ENCODE measurements around the gene GSTT2B. TPM values are rescaled to one million over a fixed set of nuclear protein-coding genes. Genes with fewer than 3 reads are reported as not detected.
"Not testable (repeated sequence)": the region's sequence is repeated elsewhere in the genome, so short reads cannot be mapped to it uniquely, and the experiment has no call there.

Gene GSTT2B
- total and polyA plus RNA-seq, 9 donors: 1.4 to 44.5 (median 5.8) TPM

GRCh38 chr22:23986538-23987178, 25.7 kb upstream of the GSTT2B start:
- not testable (repeated sequence) for H3K36me3 ChIP-seq (ENCODE audit: control insufficient read depth, insufficient read depth, low read length); DNase-seq; H3K4me1 ChIP-seq (ENCODE audit: control insufficient read depth, insufficient read depth, low read length); H3K4me3 ChIP-seq (ENCODE audit: low read length); H3K9me3 ChIP-seq (replicated peaks; ENCODE audit: control insufficient read depth, low read depth, low read length); H3K27me3 ChIP-seq (ENCODE audit: control insufficient read depth, insufficient read depth, low read length); H3K27ac ChIP-seq (ENCODE audit: low read length)
- no CpG with 5 or more reads among the region's 4 CpGs for WGBS (ENCODE audit: insufficient coverage)

GRCh38 chr22:23986089-23986488, 25.1 kb upstream of the GSTT2B start:
- not testable (repeated sequence) for H3K27ac ChIP-seq (ENCODE audit: low read length); DNase-seq; H3K4me1 ChIP-seq (ENCODE audit: control insufficient read depth, insufficient read depth, low read length); H3K36me3 ChIP-seq (ENCODE audit: control insufficient read depth, insufficient read depth, low read length); H3K4me3 ChIP-seq (ENCODE audit: low read length); H3K9me3 ChIP-seq (replicated peaks; ENCODE audit: control insufficient read depth, low read depth, low read length); H3K27me3 ChIP-seq (ENCODE audit: control insufficient read depth, insufficient read depth, low read length)
- WGBS (ENCODE audit: insufficient coverage): 73% methylated on average over 5 of the region's 8 CpGs

GRCh38 chr22:23984430-23984829, 23.4 kb upstream of the GSTT2B start:
- H3K4me1 ChIP-seq (ENCODE audit: control insufficient read depth, insufficient read depth, low read length): no peaks in the 10 kb centered on the region
- no CpG with 5 or more reads among the region's 6 CpGs for WGBS (ENCODE audit: insufficient coverage)
- no peak for DNase-seq
- H3K36me3 ChIP-seq (ENCODE audit: control insufficient read depth, insufficient read depth, low read length): no peaks in the 10 kb centered on the region
- H3K27me3 ChIP-seq (ENCODE audit: control insufficient read depth, insufficient read depth, low read length): no peaks in the 10 kb centered on the region
- H3K27ac ChIP-seq (ENCODE audit: low read length): no peak overlapping the region
- no peak overlapping the region for H3K4me3 ChIP-seq (ENCODE audit: low read length)
- no peaks in the 10 kb centered on the region for H3K9me3 ChIP-seq (replicated peaks; ENCODE audit: control insufficient read depth, low read depth, low read length)

GRCh38 chr22:23980567-23980966, 19.6 kb upstream of the GSTT2B start:
- WGBS (ENCODE audit: insufficient coverage): no CpG with 5 or more reads among the region's 7 CpGs
- not testable (repeated sequence) for H3K36me3 ChIP-seq (ENCODE audit: control insufficient read depth, insufficient read depth, low read length); DNase-seq; H3K4me1 ChIP-seq (ENCODE audit: control insufficient read depth, insufficient read depth, low read length); H3K4me3 ChIP-seq (ENCODE audit: low read length); H3K27me3 ChIP-seq (ENCODE audit: control insufficient read depth, insufficient read depth, low read length); H3K27ac ChIP-seq (ENCODE audit: low read length); H3K9me3 ChIP-seq (replicated peaks; ENCODE audit: control insufficient read depth, low read depth, low read length)

- H3K4me3 ChIP-seq (ENCODE audit: low read length); H3K4me1 ChIP-seq (ENCODE audit: control insufficient read depth, insufficient read depth, low read length); DNase-seq; H3K36me3 ChIP-seq (ENCODE audit: control insufficient read depth, insufficient read depth, low read length); H3K27ac ChIP-seq (ENCODE audit: low read length); H3K27me3 ChIP-seq (ENCODE audit: control insufficient read depth, insufficient read depth, low read length); H3K9me3 ChIP-seq (replicated peaks; ENCODE audit: control insufficient read depth, low read depth, low read length): not testable (repeated sequence)
- WGBS (ENCODE audit: insufficient coverage): no CpG with 5 or more reads among the region's 41 CpGs
These were observed 18.7 kb upstream of the GSTT2B start, which contains the start of gene GSTT2 for GRCh38 chr22:23979557-23980240. GSTT2 (plus strand) TSS chr22:23980134.

- not testable (repeated sequence) for H3K9me3 ChIP-seq (replicated peaks; ENCODE audit: control insufficient read depth, low read depth, low read length)
- no CpG with 5 or more reads among the region's 12 CpGs for WGBS (ENCODE audit: insufficient coverage)
These were observed 16.3 kb upstream of the GSTT2B start for GRCh38 chr22:23977304-23977703.

GRCh38 chr22:23974836-23975352, 13.9 kb upstream of the GSTT2B start:
- not testable (repeated sequence) for H3K27me3 ChIP-seq (ENCODE audit: control insufficient read depth, insufficient read depth, low read length); H3K9me3 ChIP-seq (replicated peaks; ENCODE audit: control insufficient read depth, low read depth, low read length); H3K4me1 ChIP-seq (ENCODE audit: control insufficient read depth, insufficient read depth, low read length); H3K27ac ChIP-seq (ENCODE audit: low read length); H3K4me3 ChIP-seq (ENCODE audit: low read length); DNase-seq
- peaks cover 21% of the 10 kb centered on the region for H3K36me3 ChIP-seq (ENCODE audit: control insufficient read depth, insufficient read depth, low read length)
- no CpG with 5 or more reads among the region's 27 CpGs for WGBS (ENCODE audit: insufficient coverage)

More at GRCh38 chr22:23977304-23977703, 16.3 kb upstream of the GSTT2B start:
- not testable (repeated sequence) for DNase-seq; H3K4me1 ChIP-seq (ENCODE audit: control insufficient read depth, insufficient read depth, low read length); H3K36me3 ChIP-seq (ENCODE audit: control insufficient read depth, insufficient read depth, low read length); H3K27ac ChIP-seq (ENCODE audit: low read length); H3K27me3 ChIP-seq (ENCODE audit: control insufficient read depth, insufficient read depth, low read length); H3K4me3 ChIP-seq (ENCODE audit: low read length)

GRCh38 chr22:23974345-23974744, 13.3 kb upstream of the GSTT2B start, which contains the start of gene DDT:
DDT (minus strand) TSS chr22:23974441; CDS start chr22:23974414, 27 bp downstream.
- not testable (repeated sequence) for H3K27ac ChIP-seq (ENCODE audit: low read length); H3K4me3 ChIP-seq (ENCODE audit: low read length); H3K4me1 ChIP-seq (ENCODE audit: control insufficient read depth, insufficient read depth, low read length); H3K9me3 ChIP-seq (replicated peaks; ENCODE audit: control insufficient read depth, low read depth, low read length); DNase-seq; H3K27me3 ChIP-seq (ENCODE audit: control insufficient read depth, insufficient read depth, low read length)
- peaks cover 26% of the 10 kb centered on the region for H3K36me3 ChIP-seq (ENCODE audit: control insufficient read depth, insufficient read depth, low read length)
- no CpG with 5 or more reads among the region's 29 CpGs for WGBS (ENCODE audit: insufficient coverage)

GRCh38 chr22:23971927-23972326, 10.9 kb upstream of the GSTT2B start:
- not testable (repeated sequence) for H3K4me3 ChIP-seq (ENCODE audit: low read length); H3K27ac ChIP-seq (ENCODE audit: low read length); H3K27me3 ChIP-seq (ENCODE audit: control insufficient read depth, insufficient read depth, low read length); DNase-seq; H3K9me3 ChIP-seq (replicated peaks; ENCODE audit: control insufficient read depth, low read depth, low read length); H3K4me1 ChIP-seq (ENCODE audit: control insufficient read depth, insufficient read depth, low read length)
- peaks cover 30% of the 10 kb centered on the region for H3K36me3 ChIP-seq (ENCODE audit: control insufficient read depth, insufficient read depth, low read length)
- no CpG with 5 or more reads among the region's 3 CpGs for WGBS (ENCODE audit: insufficient coverage)

- Histone ChIP-seq H3K27ac (ENCODE audit: low read length) (no peak overlapping the region), H3K36me3 (ENCODE audit: control insufficient read depth, insufficient read depth, low read length) (peaks cover 30% of the 10 kb centered on the region), H3K4me3 (ENCODE audit: low read length) (no peak overlapping the region), H3K4me1 (ENCODE audit: control insufficient read depth, insufficient read depth, low read length) (peaks cover 2% of the 10 kb centered on the region), H3K9me3 (replicated peaks; ENCODE audit: control insufficient read depth, low read depth, low read length) (no peaks in the 10 kb centered on the region), H3K27me3 (ENCODE audit: control insufficient read depth, insufficient read depth, low read length) (no peaks in the 10 kb centered on the region)
- no peak for DNase-seq
- 77% methylated on average over 3 of the region's 6 CpGs for WGBS (ENCODE audit: insufficient coverage)
These were observed 10.0 kb upstream of the GSTT2B start for GRCh38 chr22:23970816-23971486.

Measured in muscle of leg (tissue), 11 donors.